Adipose tissue (tissue), 3 donors: ENCODE results near the gene CCDC68. TPM values are rescaled to one million over a fixed set of nuclear protein-coding genes. Genes with fewer than 3 reads are reported as not detected.
"Not testable (repeated sequence)": the region's sequence is repeated elsewhere in the genome, so short reads cannot be mapped to it uniquely, and the experiment has no call there.

Experiments used
- H3K27ac ChIP-seq: one replicate; pipeline ENCODE4 v1.5.1; 2013; ENCODE audit warnings: low read depth, low read length
- whole genome bisulfite sequencing, 3 donors: extraction: QIAGEN DNeasy Blood & Tissue Kit; methylation state at CpG; one replicate each; pipeline ENCODE4 v1.1.7; 2013; 5-methylcytosine and 5-hydroxymethylcytosine counted together
- polyA plus RNA-seq, 3 donors: library from polyadenylated mRNA; stranded (reverse); fragments of 200-250 nt; gene quantifications; one replicate each; pipeline ENCODE4 v1.2.3, GENCODE V29; 2013
- donor health status: healthy with polysubstance abuse.
- donor health status: Bipolar disorder and iron deficiency.
- donor health status: healthy.

Gene CCDC68, protein sequence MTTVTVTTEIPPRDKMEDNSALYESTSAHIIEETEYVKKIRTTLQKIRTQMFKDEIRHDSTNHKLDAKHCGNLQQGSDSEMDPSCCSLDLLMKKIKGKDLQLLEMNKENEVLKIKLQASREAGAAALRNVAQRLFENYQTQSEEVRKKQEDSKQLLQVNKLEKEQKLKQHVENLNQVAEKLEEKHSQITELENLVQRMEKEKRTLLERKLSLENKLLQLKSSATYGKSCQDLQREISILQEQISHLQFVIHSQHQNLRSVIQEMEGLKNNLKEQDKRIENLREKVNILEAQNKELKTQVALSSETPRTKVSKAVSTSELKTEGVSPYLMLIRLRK
- polyA plus RNA-seq, result 1 to 10 TPM; 1.8 to 8.1 (median 3.7) TPM

- WGBS, 3 donors, result 8 to 16% (median 13%) methylated on average over 48 to 58 of the region's 58 CpGs
- no peak within 1 kb of the TSS for H3K27ac ChIP-seq
Observed at GRCh38 chr18:54958704-54959625, at the start of gene CCDC68. CCDC68 (minus strand) TSS chr18:54959461; CDS start chr18:54942791, 16,670 bp downstream.

GRCh38 chr18:55007602-55008001, 48.3 kb upstream of the CCDC68 start:
- WGBS, 3 donors, result 48 to 92% (median 68%) methylated on average over 4 of the region's 4 CpGs
- H3K27ac ChIP-seq, result no peak overlapping the region

DNA sequence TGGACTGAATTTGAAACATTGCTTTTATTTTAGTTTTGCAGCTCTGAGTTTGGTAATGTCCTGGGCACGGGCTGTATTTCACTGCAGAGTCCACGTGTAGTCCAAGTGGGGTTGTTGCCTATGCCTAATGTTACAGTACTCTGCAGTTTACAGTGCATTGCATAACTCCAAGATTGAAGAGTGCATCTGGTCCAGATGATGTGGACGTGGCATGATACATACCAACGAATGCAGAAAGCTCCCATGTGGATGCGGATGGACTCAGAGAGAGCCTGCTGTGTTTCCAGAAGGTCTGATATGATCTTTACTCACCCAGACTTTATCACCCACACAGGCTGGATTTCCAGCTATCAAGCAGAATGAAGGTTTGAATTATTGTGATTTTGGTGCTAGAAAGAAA, 44.4 kb upstream of the CCDC68 start:
- no peak overlapping the region for H3K27ac ChIP-seq
- 83 to 88% (median 87%) methylated on average over 5 of the region's 5 CpGs for WGBS, 3 donors

DNA sequence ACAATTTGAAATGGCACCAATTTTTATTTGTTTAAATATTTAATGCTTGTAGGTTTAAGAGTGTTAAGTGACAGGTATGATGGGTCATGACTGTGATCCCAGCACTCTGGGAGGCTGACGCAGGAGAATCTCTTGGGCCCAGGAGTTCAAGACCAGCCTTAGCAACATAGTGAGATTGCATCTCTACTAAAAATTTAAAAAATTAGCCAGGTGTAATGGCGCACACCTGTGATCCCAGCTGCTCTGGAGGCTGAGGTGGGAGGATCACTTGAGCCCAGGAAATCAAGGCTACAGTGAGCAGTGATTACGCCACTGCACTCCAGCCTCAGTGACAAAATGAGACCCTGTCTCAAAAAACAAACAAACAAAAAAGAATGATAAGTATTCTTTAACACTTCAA, 43.0 kb upstream of the CCDC68 start:
- no peak overlapping the region for H3K27ac ChIP-seq
- 58 to 93% (median 80%) methylated on average over 3 of the region's 3 CpGs for WGBS, 3 donors

DNA sequence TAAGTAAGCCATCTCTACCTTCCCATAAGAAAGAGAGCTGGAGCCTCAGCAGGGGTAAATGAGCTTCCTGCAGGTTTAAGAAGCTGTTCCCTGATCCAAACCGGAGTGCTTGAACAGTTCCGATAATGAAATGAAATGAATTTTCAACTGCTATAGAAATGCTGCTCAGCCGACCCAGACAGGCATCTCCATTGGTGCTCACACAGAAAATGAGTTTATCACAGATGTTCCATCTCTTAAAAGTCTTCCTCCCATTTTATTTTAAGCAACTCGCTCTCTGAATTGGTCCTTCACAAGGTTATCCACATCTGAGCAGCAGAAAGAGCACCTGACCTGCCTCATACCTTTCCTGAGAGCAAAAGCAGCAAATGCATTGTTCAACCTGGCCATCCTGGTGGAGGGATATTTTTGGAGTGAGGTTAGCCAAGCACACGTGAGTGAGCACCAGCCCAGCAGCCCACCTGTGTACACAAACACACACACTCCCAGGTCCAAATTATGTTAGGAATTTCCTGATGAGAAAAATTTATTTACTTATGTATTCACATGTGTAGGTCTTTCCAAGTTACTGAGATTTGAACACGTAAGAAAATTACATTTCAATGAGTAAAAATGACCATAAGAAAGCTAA, 42.2 kb upstream of the CCDC68 start:
- no peak overlapping the region for H3K27ac ChIP-seq
- WGBS, 3 donors, result 23 to 82% (median 69%) methylated on average over 6 of the region's 6 CpGs

DNA sequence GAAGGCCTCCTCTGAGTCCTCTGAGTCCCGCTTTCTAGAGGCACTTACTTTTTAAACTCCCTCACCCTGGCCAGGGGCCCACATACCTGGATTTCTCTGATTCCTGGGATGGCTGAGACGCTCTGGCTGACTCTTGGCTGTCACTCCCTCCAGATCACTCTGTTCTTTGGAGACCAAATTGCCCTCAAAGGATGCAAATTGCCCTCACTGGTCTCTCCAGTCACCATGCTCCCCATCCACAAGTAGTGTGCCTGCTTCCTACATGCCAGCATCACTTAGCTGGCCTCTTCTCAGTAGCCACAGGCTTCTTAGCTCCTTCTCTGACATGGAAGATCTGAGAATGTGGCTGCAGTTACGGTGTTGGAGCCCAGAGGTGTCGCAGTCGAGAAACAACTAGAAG, 41.3 kb upstream of the CCDC68 start:
- WGBS, 3 donors, result 76 to 97% (median 93%) methylated on average over 5 of the region's 5 CpGs
- H3K27ac ChIP-seq, result no peak overlapping the region

GRCh38 chr18:54999016-54999415, 39.8 kb upstream of the CCDC68 start:
- no peak overlapping the region for H3K27ac ChIP-seq
- 90 to 97% (median 92%) methylated on average over 5 of the region's 5 CpGs for WGBS, 3 donors

- 93 to 95% (median 95%) methylated on average over 5 of the region's 5 CpGs for WGBS, 3 donors
- H3K27ac ChIP-seq, result no peak overlapping the region
Observed at GRCh38 chr18:54995421-54996143, 36.3 kb upstream of the CCDC68 start.

GRCh38 chr18:54991981-54992380, 32.7 kb upstream of the CCDC68 start:
- 63 to 75% (median 71%) methylated on average over 4 of the region's 4 CpGs for WGBS, 3 donors
- H3K27ac ChIP-seq, result no peak overlapping the region

DNA sequence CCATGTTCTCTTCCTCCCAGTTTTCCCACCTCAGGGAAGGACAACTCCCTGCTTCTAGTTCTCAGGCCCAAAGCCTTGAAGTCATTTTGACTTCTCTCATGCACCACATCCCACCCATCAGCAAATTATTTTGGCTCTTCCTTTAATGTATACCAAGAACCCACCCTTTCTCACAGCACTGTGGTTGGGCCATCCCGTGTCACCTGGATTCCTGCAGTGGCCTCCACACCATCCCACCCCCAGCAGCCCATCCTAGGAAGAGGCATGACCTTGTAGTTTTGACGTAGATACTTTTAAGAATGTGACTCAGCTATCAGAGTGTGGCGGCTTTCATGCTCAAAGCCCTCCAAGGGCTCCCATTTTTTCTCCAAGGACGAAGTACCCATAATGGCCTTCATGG, 25.6 kb upstream of the CCDC68 start:
- no peak overlapping the region for H3K27ac ChIP-seq
- 83 to 89% (median 89%) methylated on average over 4 of the region's 4 CpGs for WGBS, 3 donors

DNA sequence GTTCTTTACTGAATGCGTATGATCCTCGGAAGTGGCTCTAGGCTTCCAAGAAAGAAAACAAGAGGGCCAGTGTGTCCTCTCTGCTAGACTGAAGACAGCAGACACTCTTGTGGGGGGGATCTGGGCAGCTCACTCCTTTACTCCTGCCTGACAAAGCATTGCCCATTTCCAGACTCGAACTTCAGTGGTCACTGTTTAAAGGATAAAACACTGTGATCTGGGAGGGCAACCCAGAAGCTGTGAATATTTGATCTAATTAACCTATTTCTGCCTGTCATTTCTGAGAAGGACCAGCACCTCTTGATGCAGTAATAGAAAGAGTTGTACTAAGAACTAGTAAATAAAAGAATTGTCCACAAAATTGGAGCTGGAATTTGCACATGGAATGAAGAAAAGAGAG, 24.5 kb upstream of the CCDC68 start:
- WGBS, 3 donors, result 73 to 89% (median 81%) methylated on average over 3 of the region's 3 CpGs

DNA sequence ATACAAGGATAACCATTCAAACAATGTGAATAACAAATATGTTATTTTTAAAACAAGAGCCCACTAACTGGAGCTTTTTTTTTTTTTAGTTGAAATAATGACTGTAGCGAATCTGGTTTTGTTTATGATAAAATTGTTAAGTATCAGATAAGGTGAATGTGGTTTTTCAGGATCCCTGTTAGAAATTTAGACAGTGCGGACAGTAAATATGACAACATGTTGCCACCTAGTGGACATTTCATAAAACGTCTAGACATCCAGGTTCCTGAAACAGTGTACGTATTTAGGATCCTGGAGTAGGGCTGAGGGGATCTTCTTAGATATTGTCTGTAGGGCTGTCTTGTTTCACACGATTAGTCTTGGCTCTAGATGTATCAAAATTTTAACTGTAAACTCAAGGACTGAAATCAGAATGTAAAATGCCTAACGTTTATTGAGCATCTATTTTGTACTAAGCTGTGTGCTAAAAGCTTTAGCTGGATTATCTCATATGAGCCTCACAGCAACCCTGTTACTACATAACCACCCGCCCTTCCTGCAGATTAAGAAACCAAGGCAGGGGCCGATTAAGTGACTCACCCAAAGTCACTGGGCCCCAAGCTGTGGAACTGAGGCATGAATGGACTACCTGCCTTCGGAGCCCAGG, 23.9 kb upstream of the CCDC68 start:
- WGBS, 3 donors, result 19 to 28% (median 27%) methylated on average over 9 of the region's 9 CpGs
- H3K27ac ChIP-seq, result no peak overlapping the region

More for the DNA sequence above, 24.5 kb upstream of the CCDC68 start:
- no peak overlapping the region for H3K27ac ChIP-seq

- WGBS, 3 donors, result 88 to 95% (median 94%) methylated on average over 1 of the region's 1 CpG
- no peak overlapping the region for H3K27ac ChIP-seq
Observed at GRCh38 chr18:54981076-54981475, 21.8 kb upstream of the CCDC68 start.

GRCh38 chr18:54975598-54975997, 16.3 kb upstream of the CCDC68 start:
- no peak overlapping the region for H3K27ac ChIP-seq
- 47 to 98% (median 71%) methylated on average over 2 of the region's 2 CpGs for WGBS, 3 donors

- WGBS, 3 donors, result 88 to 91% (median 89%) methylated on average over 7 of the region's 7 CpGs
- no peak overlapping the region for H3K27ac ChIP-seq
Observed at GRCh38 chr18:54973046-54973445, 13.8 kb upstream of the CCDC68 start.

DNA sequence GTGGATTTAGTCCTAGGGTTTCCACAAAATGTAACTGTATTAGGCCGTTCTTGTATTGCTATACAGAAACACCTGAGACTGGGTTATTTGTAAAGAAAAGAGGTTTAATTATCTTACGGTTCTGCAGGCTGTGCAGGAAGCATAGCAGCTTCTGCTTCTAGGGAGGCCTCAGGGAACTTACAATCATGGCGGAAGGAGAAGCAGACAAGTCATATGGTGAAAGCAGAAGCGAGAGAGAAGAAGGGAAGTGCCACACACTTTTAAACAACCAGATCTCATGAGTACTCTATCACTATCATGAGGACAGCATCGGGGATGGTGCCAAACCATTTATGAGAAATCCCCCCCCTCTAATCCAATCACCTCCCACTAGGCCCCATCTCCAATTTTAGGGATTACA, 9.5 kb upstream of the CCDC68 start:
- WGBS, 3 donors, result 91 to 99% (median 95%) methylated on average over 5 of the region's 5 CpGs
- H3K27ac ChIP-seq, result no peak overlapping the region

DNA sequence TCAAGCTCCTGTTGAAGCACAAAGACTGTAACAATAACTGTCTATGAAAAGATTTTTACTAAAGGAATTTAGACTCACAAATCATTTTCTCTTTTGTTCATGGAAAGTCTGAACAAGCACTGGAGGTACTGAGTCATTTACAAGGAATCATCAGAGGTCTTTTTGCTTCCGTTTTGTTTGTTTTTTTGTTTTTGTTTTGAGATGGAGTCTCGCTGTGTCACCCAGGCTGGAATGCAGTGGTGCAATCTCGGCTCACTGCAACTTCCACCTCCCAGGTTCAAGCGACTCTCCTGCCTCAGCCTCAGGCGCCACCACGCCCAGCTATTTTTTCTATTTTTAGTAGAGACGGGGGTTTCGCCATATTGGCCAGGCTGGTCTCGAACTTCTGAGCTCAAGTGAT, 9.0 kb upstream of the CCDC68 start:
- not testable (repeated sequence) for H3K27ac ChIP-seq
- 94 to 98% (median 94%) methylated on average over 9 of the region's 9 CpGs for WGBS, 3 donors

DNA sequence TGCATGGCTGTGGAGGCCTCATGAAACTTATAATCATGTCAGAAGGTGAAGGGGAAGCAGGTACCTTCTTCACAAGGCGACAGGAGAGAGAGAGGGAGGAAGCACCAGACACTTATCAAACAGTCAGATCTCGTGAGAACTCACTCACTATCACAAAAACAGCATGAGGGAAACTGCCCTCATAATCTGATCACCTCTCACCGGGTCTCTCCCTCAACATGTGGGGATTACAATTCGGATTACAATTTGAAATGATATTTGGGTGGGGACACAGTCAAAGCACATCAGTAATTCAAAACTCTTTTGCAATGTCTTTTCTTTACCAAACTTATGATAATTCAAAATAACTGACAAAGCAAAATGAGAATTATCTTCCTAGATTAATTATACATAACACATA, 8.5 kb upstream of the CCDC68 start:
- no peak overlapping the region for H3K27ac ChIP-seq
- WGBS, 3 donors, result 73 to 77% (median 77%) methylated on average over 4 of the region's 4 CpGs
